Naive thymus-derived CD4-positive, alpha-beta T cell (primary cell): Measurements from ENCODE around the gene IPO7. TPM values are rescaled to one million over a fixed set of nuclear protein-coding genes. Genes with fewer than 3 reads are reported as not detected.

ENCODE experiments used
- ATAC-seq: fragments of 150-1000 bp; cut with Tn5 transposase; 2 replicates; pipeline ENCODE4 v1.10.0; 2021; ENCODE audit warnings: mild to moderate bottlenecking, moderate library complexity
- CTCF ChIA-PET: fragments of 350-600 bp; sonication (Branson Sonifier 250); formaldehyde crosslinking; loops from one replicate; lab custom pipeline; 2021; ENCODE audit warnings: antibody characterized with exemption; lab: Charles Lee
- POLR2A ChIA-PET: fragments of 350-600 bp; sonication (Branson Sonifier 250); formaldehyde crosslinking; loops from one replicate; lab custom pipeline; 2021; ENCODE audit warnings: antibody characterized with exemption, inconsistent platforms; lab: Charles Lee
- DNase-seq, 9 donors: peaks; one replicate each; pipeline versions ENCODE4 v3.0.0 to v3.0.0-alpha.2; 2020 to 2022; ENCODE audit warnings: mixed read lengths in 1 of 9
- H3K27ac ChIP-seq: one replicate; pipeline ENCODE4 v1.7.0; 2013; ENCODE audit warnings: mild to moderate bottlenecking, low read depth, low read length, moderate library complexity
- H3K27me3 ChIP-seq, 2 donors: one replicate each; pipeline ENCODE4 v1.7.0; 2013; ENCODE audit warnings: low read length in 2 of 2, mild to moderate bottlenecking in 2 of 2, moderate library complexity in 2 of 2; ENCODE audit not compliant: control insufficient read depth in 2 of 2, insufficient read depth in 2 of 2
- H3K36me3 ChIP-seq, 3 experiments: 1 replicate in 2 of 3; 2 replicates in 1 of 3; pipeline ENCODE4 v1.7.0; 2013; ENCODE audit warnings: low read length in 3 of 3, mild to moderate bottlenecking in 3 of 3, moderate library complexity in 1 of 3; ENCODE audit not compliant: insufficient read depth in 3 of 3, control insufficient read depth in 2 of 3
- H3K4me1 ChIP-seq, 2 donors: one replicate each; pipeline ENCODE4 v1.7.0; 2013; ENCODE audit warnings: low read length in 2 of 2, mild to moderate bottlenecking in 2 of 2, moderate library complexity in 1 of 2; ENCODE audit not compliant: control insufficient read depth in 2 of 2, insufficient read depth in 2 of 2
- H3K4me3 ChIP-seq: 2 replicates; pipeline ENCODE4 v1.7.0; 2013; ENCODE audit warnings: mild to moderate bottlenecking, low read length
- H3K9me3 ChIP-seq, 3 experiments: 1 replicate in 2 of 3; 2 replicates in 1 of 3; pipeline ENCODE4 v1.7.0; 2013; ENCODE audit warnings: low read length in 3 of 3; ENCODE audit not compliant: control insufficient read depth in 2 of 3
- H3K27ac Mint-ChIP-seq, 9 donors: one replicate each; pipeline ENCODE4 v1.8.0; 2020 to 2022; ENCODE audit warnings: mixed read lengths in 9 of 9, mild to moderate bottlenecking in 8 of 9, moderate library complexity in 5 of 9, inconsistent platforms in 2 of 9
- H3K27me3 Mint-ChIP-seq, 5 donors: one replicate each; pipeline ENCODE4 v1.8.0; 2021 to 2022; ENCODE audit warnings: mixed read lengths in 5 of 5, mild to moderate bottlenecking in 1 of 5
- H3K36me3 Mint-ChIP-seq, 5 donors: one replicate each; pipeline ENCODE4 v1.8.0; 2020 to 2022; ENCODE audit warnings: mixed read lengths in 5 of 5, mild to moderate bottlenecking in 3 of 5, inconsistent platforms in 1 of 5
- H3K4me1 Mint-ChIP-seq, 7 donors: one replicate each; pipeline ENCODE4 v1.8.0; 2020 to 2022; ENCODE audit warnings: mixed read lengths in 7 of 7, mild to moderate bottlenecking in 3 of 7, inconsistent platforms in 1 of 7
- H3K4me3 Mint-ChIP-seq, 10 donors: one replicate each; pipeline ENCODE4 v1.8.0; 2020 to 2022; ENCODE audit warnings: mild to moderate bottlenecking in 10 of 10, mixed read lengths in 10 of 10, moderate library complexity in 6 of 10, inconsistent platforms in 2 of 10
- H3K9me3 Mint-ChIP-seq, 11 donors: one replicate each; pipeline ENCODE4 v1.8.0; 2020 to 2022; ENCODE audit warnings: mixed read lengths in 11 of 11, mild to moderate bottlenecking in 4 of 11, inconsistent platforms in 1 of 11, moderate library complexity in 1 of 11
- intact Hi-C, 2 donors: fragments of 100-400 bp; cut with micrococcal nuclease; formaldehyde crosslinking; loops; one replicate each; pipeline ENCODE4 v1.15.1; 2023
- polyA plus RNA-seq, 2 donors: library from polyadenylated mRNA; unstranded; fragments of 300-500 nt; fragmentation: Illumina TruSeq; gene quantifications; one replicate each; pipeline ENCODE4 v1.2.3, GENCODE V29; 2021
- total RNA-seq, 6 experiments: library from RNA in 5 of 6; stranded (reverse) in 5 of 6; gene quantifications; 1 replicate in 5 of 6; 2 replicates in 1 of 6; pipeline ENCODE4 v1.2.3 and lab custom pipeline; 2021 to 2026

Gene IPO7
- total and polyA plus RNA-seq, 7 experiments from 2014 or later = 4.1 to 105 (median 57.5) TPM

DNA sequence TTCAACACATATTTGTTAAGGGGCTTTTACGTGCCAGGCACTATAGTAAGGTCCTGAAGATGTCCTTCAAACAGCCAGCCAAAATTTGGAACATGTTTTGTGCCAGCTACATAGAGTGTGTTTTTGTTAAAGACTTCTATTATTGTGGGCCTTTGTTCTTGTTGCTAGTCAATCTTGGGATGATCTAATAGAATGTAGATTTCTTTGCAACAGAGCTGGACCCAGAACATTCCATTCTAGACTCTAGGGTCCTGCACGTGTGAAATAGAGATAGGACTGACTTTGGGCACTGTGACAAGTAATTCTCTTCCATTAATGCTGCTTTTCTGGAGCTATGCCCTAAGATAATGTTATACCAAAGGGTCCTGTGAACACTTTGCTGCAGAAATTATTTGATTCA lies 16.9 kb upstream of the IPO7 start:
- intact Hi-C loops = no loop called here

GRCh38 chr11:9377036-9377435 lies 7.4 kb upstream of the IPO7 start:
- intact Hi-C loops = no loop called here

More for the DNA sequence above, 16.9 kb upstream of the IPO7 start:
- DNase-seq = no peak
- Mint-ChIP-seq H3K27ac (no peak overlapping the region), H3K9me3 (no peaks in the 10 kb centered on the region), H3K4me3 (no peak overlapping the region), H3K27me3 (peaks cover 0 to 6% (median 0%) of the 10 kb centered on the region in 5 donors), H3K4me1 (peaks cover 0 to 23% (median 13%) of the 10 kb centered on the region in 7 donors), H3K36me3 (no peaks in the 10 kb centered on the region)
- peaks cover 2 to 5% of the 10 kb centered on the region in 2 donors for H3K4me1 ChIP-seq
- POLR2A ChIA-PET = interaction anchor here (1.9 kb wide), 1 partner anchor 53 kb away, joined by 5 read pairs; the partner anchor contains the start of gene TMEM41B
- H3K4me3 ChIP-seq = no peak overlapping the region
- no peak for ATAC-seq
- no peaks in the 10 kb centered on the region for H3K36me3 ChIP-seq
- no peak overlapping the region for H3K27ac ChIP-seq
- no peaks in the 10 kb centered on the region for H3K9me3 ChIP-seq
- no peaks in the 10 kb centered on the region for H3K27me3 ChIP-seq
- CTCF ChIA-PET = no interaction called here

GRCh38 chr11:9379041-9379440 lies 5.4 kb upstream of the IPO7 start:
- no peaks in the 10 kb centered on the region for H3K27me3 ChIP-seq
- DNase-seq (no peak), ATAC-seq (no peak)
- Mint-ChIP-seq H3K9me3 (no peaks in the 10 kb centered on the region), H3K4me1 (peaks cover under 1 to 5% (median under 1%) of the 10 kb centered on the region in 7 donors), H3K27ac (peak overlapping the region in 1 of 9 donors; percentile 46), H3K36me3 (no peaks in the 10 kb centered on the region), H3K27me3 (peaks cover 0 to 10% (median 0%) of the 10 kb centered on the region in 5 donors), H3K4me3 (peak overlapping the region in 1 of 10 donors; percentile 16)
- no peaks in the 10 kb centered on the region for H3K4me1 ChIP-seq
- no peaks in the 10 kb centered on the region for H3K9me3 ChIP-seq
- POLR2A ChIA-PET = no interaction called here
- intact Hi-C loops = loop anchor here in 1 of 2 donors (1.0 kb wide), 1 partner anchor 15 kb away; no protein-coding TSS in a partner anchor
- H3K27ac ChIP-seq = no peak overlapping the region
- CTCF ChIA-PET = no interaction called here
- H3K36me3 ChIP-seq = no peaks in the 10 kb centered on the region
- H3K4me3 ChIP-seq = no peak overlapping the region

More at GRCh38 chr11:9377036-9377435, 7.4 kb upstream of the IPO7 start:
- Mint-ChIP-seq H3K9me3 (no peaks in the 10 kb centered on the region), H3K36me3 (no peaks in the 10 kb centered on the region), H3K4me3 (no peak overlapping the region), H3K27me3 (peaks cover 0 to 21% (median 0%) of the 10 kb centered on the region in 5 donors), H3K27ac (no peak overlapping the region), H3K4me1 (no peaks in the 10 kb centered on the region)
- ChIA-PET POLR2A (no interaction called here), CTCF (no interaction called here)
- Histone ChIP-seq H3K4me3 (no peak overlapping the region), H3K36me3 (no peaks in the 10 kb centered on the region), H3K9me3 (no peaks in the 10 kb centered on the region), H3K4me1 (no peaks in the 10 kb centered on the region), H3K27me3 (no peaks in the 10 kb centered on the region), H3K27ac (no peak overlapping the region)
- no peak for ATAC-seq
- no peak for DNase-seq

GRCh38 chr11:9380773-9381172 lies 3.7 kb upstream of the IPO7 start:
- ATAC-seq = no peak
- intact Hi-C loops = loop anchor here (5.0 to 10.0 kb wide), 5 partner anchors 128 to 1372 kb away; partner anchors contain the start of genes ADM (in 1 of the 2), AKIP1 (in 1 of the 2) and CTR9 (in 1 of the 2)

DNA sequence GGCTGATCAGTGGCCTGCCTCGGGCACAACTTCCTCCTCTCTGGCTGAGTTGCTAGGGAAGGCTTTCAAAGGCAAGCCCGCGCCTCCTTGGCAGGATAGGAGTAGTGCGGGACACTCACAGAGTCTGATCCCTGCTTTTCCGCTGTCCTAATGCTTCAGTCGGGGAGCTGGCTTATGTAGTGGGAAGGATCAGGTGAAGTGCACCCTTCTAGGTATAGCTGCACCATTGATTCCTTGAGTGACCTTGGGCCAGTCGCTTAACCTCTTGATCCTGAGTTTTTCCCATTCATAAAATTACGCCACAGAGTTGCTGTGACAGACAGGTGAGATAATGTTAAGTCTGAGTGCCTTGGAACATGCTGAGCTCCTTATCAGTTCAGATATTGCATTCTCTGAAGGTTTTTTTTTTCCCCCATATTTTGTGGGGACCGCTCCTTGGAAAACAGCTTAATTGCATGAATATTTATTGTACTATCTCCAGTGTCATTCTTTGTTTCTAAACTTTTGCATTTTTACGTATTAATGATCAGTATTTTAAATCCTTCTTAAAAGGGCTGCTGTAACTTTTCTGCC lies 961 bp downstream of the IPO7 start:
- Histone ChIP-seq H3K27ac (peak overlapping the region; percentile 88), H3K27me3 (no peaks in the 10 kb centered on the region), H3K36me3 (peaks cover 0 to 5% (median 0%) of the 10 kb centered on the region in 3 experiments), H3K9me3 (no peaks in the 10 kb centered on the region), H3K4me1 (peaks cover 11 to 15% of the 10 kb centered on the region in 2 donors), H3K4me3 (peak overlapping the region; percentile 78)
- H3K9me3 Mint-ChIP-seq = no peaks in the 10 kb centered on the region
- peaks cover 25 to 58% (median 45%) of the 10 kb centered on the region in 7 donors for H3K4me1 Mint-ChIP-seq
- POLR2A ChIA-PET = interaction anchor here (0.7 to 4.2 kb wide), 11 partner anchors 8 to 219 kb away, joined by 3 to 35 read pairs (median 3); partner anchors contain the start of genes TMEM41B and ZNF143
- peak overlapping the region; percentile 89 to 98 (median 94) for H3K4me3 Mint-ChIP-seq
- peaks cover 0 to 8% (median 0%) of the 10 kb centered on the region in 5 donors for H3K36me3 Mint-ChIP-seq
- intact Hi-C loops = loop anchor here in 1 of 2 donors (1.0 to 10.0 kb wide), 5 partner anchors 8 to 919 kb away; partner anchors contain the start of genes ADM, TMEM9B and WEE1
- no peaks in the 10 kb centered on the region for H3K27me3 Mint-ChIP-seq
- no peak for ATAC-seq
- CTCF ChIA-PET = interaction anchor here (0.8 kb wide), 1 partner anchor 74 kb away, joined by 3 read pairs; no protein-coding TSS in a partner anchor
- H3K27ac Mint-ChIP-seq = peak overlapping the region; percentile 79 to 94 (median 91)
- peak in 2 of 9 donors; percentile 9 to 31 for DNase-seq

More at GRCh38 chr11:9380773-9381172, 3.7 kb upstream of the IPO7 start:
- POLR2A ChIA-PET = interaction anchor here (0.6 kb wide), 1 partner anchor 80 kb away, joined by 3 read pairs; the partner anchor contains the start of gene ZNF143
- Histone ChIP-seq H3K4me3 (no peak overlapping the region), H3K27me3 (no peaks in the 10 kb centered on the region), H3K27ac (no peak overlapping the region), H3K9me3 (no peaks in the 10 kb centered on the region), H3K4me1 (peaks cover 1 to 11% of the 10 kb centered on the region in 2 donors), H3K36me3 (peaks cover 0 to 5% (median 0%) of the 10 kb centered on the region in 3 experiments)
- H3K36me3 Mint-ChIP-seq = no peaks in the 10 kb centered on the region
- H3K4me1 Mint-ChIP-seq = peaks cover 6 to 19% (median 12%) of the 10 kb centered on the region in 7 donors
- DNase-seq = no peak
- no peaks in the 10 kb centered on the region for H3K9me3 Mint-ChIP-seq
- H3K27ac Mint-ChIP-seq = no peak overlapping the region
- CTCF ChIA-PET = no interaction called here
- H3K27me3 Mint-ChIP-seq = peaks cover 0 to 10% (median 0%) of the 10 kb centered on the region in 5 donors
- H3K4me3 Mint-ChIP-seq = no peak overlapping the region

- intact Hi-C loops = loop anchor here in 1 of 2 donors (5.0 to 10.0 kb wide), 2 partner anchors 124 to 919 kb away; partner anchors contain the start of gene ADM
- Mint-ChIP-seq H3K36me3 (peaks cover 0 to 8% (median 0%) of the 10 kb centered on the region in 5 donors), H3K4me1 (peaks cover 25 to 59% (median 46%) of the 10 kb centered on the region in 7 donors), H3K27me3 (no peaks in the 10 kb centered on the region), H3K27ac (peak overlapping the region in 3 of 9 donors; percentile 32 to 94 (median 79)), H3K4me3 (peak overlapping the region in 9 of 10 donors; percentile 89 to 98 (median 94)), H3K9me3 (no peaks in the 10 kb centered on the region)
- Histone ChIP-seq H3K27me3 (no peaks in the 10 kb centered on the region), H3K4me3 (no peak overlapping the region), H3K9me3 (no peaks in the 10 kb centered on the region), H3K27ac (no peak overlapping the region), H3K4me1 (peaks cover 11 to 15% of the 10 kb centered on the region in 2 donors), H3K36me3 (peaks cover 0 to 5% (median 0%) of the 10 kb centered on the region in 3 experiments)
- ChIA-PET CTCF (interaction anchor here (0.8 kb wide), 1 partner anchor 73 kb away, joined by 3 read pairs; no protein-coding TSS in a partner anchor), POLR2A (interaction anchor here (0.5 to 4.2 kb wide), 8 partner anchors 9 to 79 kb away, joined by 3 to 35 read pairs (median 4); partner anchors contain the start of genes TMEM41B and ZNF143)
- ATAC-seq (no peak), DNase-seq (no peak)
Measured at GRCh38 chr11:9386086-9386485, 1.6 kb downstream of the IPO7 start.
